ENCODE data around the gene SETD5. TPM values are rescaled to one million over a fixed set of nuclear protein-coding genes. Genes with fewer than 3 reads are reported as not detected.
A peak's percentile ranks its signal among the peaks of the same experiment; 100 is the strongest.

Gene SETD5
- total RNA-seq, 2 donors from 2014 or later: 102 to 131 TPM

- DNase-seq (ENCODE audit: low spot score): no peak
- Histone ChIP-seq H3K36me3 (no peaks in the 10 kb centered on the region), H3K27ac (peak overlapping the region in 1 of 2 donors; percentile 11), H3K27me3 (replicated peaks; ENCODE audit: insufficient read depth) (no peaks in the 10 kb centered on the region), H3K4me1 (ENCODE audit: control insufficient read depth in 1 of 2, low read depth in 2 of 2) (peaks cover 62 to 82% of the 10 kb centered on the region in 2 donors), H3K9me3 (no peaks in the 10 kb centered on the region), H3K4me3 (peak overlapping the region; percentile 6)
- ATAC-seq (ENCODE audit: insufficient number of reproducible peaks, low FRiP score, low read depth): no peak
- TF ChIP-seq CTCF (IDR thresholded peaks at IDR 0.05): no peak
Measured at GRCh38 chr3:9402410-9403228, 5.2 kb downstream of the SETD5 start.

GRCh38 chr3:9403463-9403862 lies 6.0 kb downstream of the SETD5 start:
- no peaks in the 10 kb centered on the region for H3K36me3 ChIP-seq
- no peaks in the 10 kb centered on the region for H3K9me3 ChIP-seq
- peaks cover 70 to 86% of the 10 kb centered on the region in 2 donors for H3K4me1 ChIP-seq (ENCODE audit: control insufficient read depth in 1 of 2, low read depth in 2 of 2)
- no peak for TF ChIP-seq CTCF (IDR thresholded peaks at IDR 0.05)
- ATAC-seq (ENCODE audit: insufficient number of reproducible peaks, low FRiP score, low read depth) (no peak), DNase-seq (ENCODE audit: low spot score) (no peak)
- H3K4me3 ChIP-seq: no peak overlapping the region
- no peaks in the 10 kb centered on the region for H3K27me3 ChIP-seq (replicated peaks; ENCODE audit: insufficient read depth)
- H3K27ac ChIP-seq: no peak overlapping the region

GRCh38 chr3:9404680-9405079 lies 7.3 kb downstream of the SETD5 start:
- no peaks in the 10 kb centered on the region for H3K36me3 ChIP-seq
- TF ChIP-seq CTCF (IDR thresholded peaks at IDR 0.05): no peak
- DNase-seq (ENCODE audit: low spot score) (no peak), ATAC-seq (ENCODE audit: insufficient number of reproducible peaks, low FRiP score, low read depth) (no peak)
- H3K9me3 ChIP-seq: no peaks in the 10 kb centered on the region
- no peak overlapping the region for H3K4me3 ChIP-seq
- H3K27me3 ChIP-seq (replicated peaks; ENCODE audit: insufficient read depth): no peaks in the 10 kb centered on the region
- no peak overlapping the region for H3K27ac ChIP-seq
- peaks cover 67 to 90% of the 10 kb centered on the region in 2 donors for H3K4me1 ChIP-seq (ENCODE audit: control insufficient read depth in 1 of 2, low read depth in 2 of 2)

- Histone ChIP-seq H3K4me3 (no peak overlapping the region), H3K36me3 (no peaks in the 10 kb centered on the region), H3K27ac (no peak overlapping the region), H3K9me3 (no peaks in the 10 kb centered on the region), H3K4me1 (ENCODE audit: control insufficient read depth in 1 of 2, low read depth in 2 of 2) (peaks cover 65 to 92% of the 10 kb centered on the region in 2 donors), H3K27me3 (replicated peaks; ENCODE audit: insufficient read depth) (no peaks in the 10 kb centered on the region)
- DNase-seq (ENCODE audit: low spot score): no peak
- TF ChIP-seq CTCF (IDR thresholded peaks at IDR 0.05): no peak
- no peak for ATAC-seq (ENCODE audit: insufficient number of reproducible peaks, low FRiP score, low read depth)
Measured at GRCh38 chr3:9405756-9406155, 8.3 kb downstream of the SETD5 start.

GRCh38 chr3:9406856-9407626 lies 9.6 kb downstream of the SETD5 start:
- no peak for TF ChIP-seq CTCF (IDR thresholded peaks at IDR 0.05)
- Histone ChIP-seq H3K36me3 (no peaks in the 10 kb centered on the region), H3K4me1 (ENCODE audit: control insufficient read depth in 1 of 2, low read depth in 2 of 2) (peaks cover 66 to 91% of the 10 kb centered on the region in 2 donors), H3K27me3 (replicated peaks; ENCODE audit: insufficient read depth) (no peaks in the 10 kb centered on the region), H3K27ac (no peak overlapping the region), H3K9me3 (no peaks in the 10 kb centered on the region), H3K4me3 (no peak overlapping the region)
- ATAC-seq (ENCODE audit: insufficient number of reproducible peaks, low FRiP score, low read depth): no peak
- no peak for DNase-seq (ENCODE audit: low spot score)

Measured in thoracic aorta (tissue), 2 donors.